ENCODE data around the gene FAM124B.

FAM124B gene

GRCh38 chr2:224401641-224402342 lies at the start of gene FAM124B:
Gene FAM124B (minus strand): TSS chr2:224402107. CDS start chr2:224401768, 339 bp downstream.
- no peak for DNase-seq

- DNase-seq, result no peak
These were observed 47.6 kb upstream of the FAM124B start for GRCh38 chr2:224449212-224450147.

- DNase-seq, result no peak
These were observed 46.3 kb upstream of the FAM124B start for GRCh38 chr2:224448236-224448635.

DNA sequence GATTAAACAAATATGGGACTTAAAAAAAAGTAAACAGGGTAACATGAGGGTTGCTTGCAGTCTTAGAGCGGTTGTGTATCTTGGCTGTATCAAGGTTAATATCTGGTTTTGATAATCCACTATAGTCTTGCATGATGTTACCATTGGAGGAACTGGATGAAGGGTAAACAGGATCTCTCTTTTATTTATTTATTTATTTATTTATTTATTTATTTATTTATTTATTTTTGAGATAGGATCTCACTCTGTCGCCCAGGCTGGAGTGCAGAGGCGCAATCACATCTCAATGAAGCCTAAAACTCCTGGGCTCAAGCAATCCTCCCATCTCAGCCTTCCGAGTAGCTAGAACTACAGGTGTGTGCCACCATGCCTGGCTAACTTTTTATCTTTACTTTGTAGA lies 42.9 kb upstream of the FAM124B start:
- DNase-seq, result no peak

DNA sequence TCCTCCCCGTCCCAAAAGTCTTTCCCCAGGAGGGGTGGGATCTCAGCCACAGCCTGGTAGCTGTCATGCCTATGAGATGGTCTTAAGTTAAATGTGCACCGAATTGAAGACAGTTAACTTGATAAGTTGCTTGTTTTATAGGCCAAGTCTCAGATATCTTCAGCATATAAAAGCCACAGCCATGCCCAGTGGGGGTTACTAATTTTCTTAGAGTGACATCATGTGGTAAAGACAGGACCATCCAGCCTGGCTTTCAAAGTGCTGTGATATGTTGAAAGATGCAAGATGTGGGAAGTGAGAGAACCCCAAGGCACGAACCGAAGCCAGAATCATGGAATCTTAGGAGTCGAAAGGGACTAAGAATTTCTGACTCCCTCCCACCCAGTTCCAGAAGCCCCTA lies 42.1 kb upstream of the FAM124B start:
- no peak for DNase-seq

DNA sequence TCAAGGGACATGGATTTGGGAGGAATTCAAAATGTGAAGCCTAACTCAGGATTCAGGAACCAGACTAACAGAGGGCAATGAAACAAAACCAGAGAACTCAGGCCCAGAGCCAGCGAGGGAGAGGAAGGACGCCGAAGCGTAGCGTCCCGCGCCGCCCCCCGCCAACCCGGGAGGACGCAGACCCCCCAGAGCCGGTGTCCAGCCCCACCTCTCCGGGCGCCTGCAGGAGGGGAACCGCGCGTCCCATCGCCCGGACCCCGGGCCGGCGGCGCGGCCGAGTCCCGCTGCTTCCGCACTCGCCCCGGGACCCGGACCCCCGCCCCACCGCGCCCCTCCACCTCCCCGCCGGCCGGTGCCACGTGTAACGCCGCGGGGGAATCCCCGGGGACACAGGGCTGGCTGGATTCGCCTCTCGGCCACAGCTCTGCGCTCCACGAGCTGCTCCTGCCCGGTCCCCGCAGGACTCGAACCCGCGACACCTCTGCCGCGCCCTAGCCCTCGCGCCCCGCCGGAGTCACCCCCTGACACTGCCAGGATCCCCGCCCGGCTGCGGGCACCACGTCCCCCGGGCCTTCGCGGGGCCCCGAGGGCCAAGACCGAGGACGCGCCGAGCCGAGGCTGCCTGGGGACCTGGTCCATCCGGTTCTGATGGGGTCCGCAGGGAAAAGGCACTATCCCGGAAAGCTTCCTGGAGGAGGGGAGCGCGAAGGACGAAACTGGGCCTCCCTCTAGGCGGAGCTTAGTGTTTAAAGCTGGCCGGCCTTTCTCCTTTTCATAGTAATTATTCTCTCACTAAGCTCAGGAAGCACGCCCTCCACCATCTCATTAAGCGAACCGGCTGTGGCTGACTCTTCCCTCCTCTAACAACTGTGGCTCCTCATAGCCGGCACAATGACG lies 40.4 kb upstream of the FAM124B start:
- no peak for DNase-seq

DNA sequence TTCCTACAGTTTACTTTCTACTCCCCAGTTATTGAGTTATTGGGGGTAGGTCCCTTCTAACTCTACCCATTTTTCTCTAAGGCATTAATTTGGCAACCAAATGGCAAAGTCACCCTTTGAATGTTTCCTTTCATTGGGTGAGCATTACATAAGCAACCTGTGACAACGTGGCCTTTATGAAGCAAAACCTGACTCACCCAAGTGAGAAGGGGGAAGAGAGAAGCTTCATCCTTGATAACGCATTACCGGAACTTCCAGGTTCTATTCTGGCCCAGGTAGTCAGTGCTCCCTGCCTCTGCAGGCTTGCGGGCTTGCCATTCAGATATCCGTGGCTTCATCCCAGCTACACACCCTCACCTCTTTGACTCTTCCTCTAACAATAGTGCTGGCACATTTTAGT lies 39.1 kb upstream of the FAM124B start:
- no peak for DNase-seq

GRCh38 chr2:224438726-224439125 lies 36.8 kb upstream of the FAM124B start:
- DNase-seq, result no peak

- no peak for DNase-seq
These were observed 34.7 kb upstream of the FAM124B start for GRCh38 chr2:224436634-224437033.

DNA sequence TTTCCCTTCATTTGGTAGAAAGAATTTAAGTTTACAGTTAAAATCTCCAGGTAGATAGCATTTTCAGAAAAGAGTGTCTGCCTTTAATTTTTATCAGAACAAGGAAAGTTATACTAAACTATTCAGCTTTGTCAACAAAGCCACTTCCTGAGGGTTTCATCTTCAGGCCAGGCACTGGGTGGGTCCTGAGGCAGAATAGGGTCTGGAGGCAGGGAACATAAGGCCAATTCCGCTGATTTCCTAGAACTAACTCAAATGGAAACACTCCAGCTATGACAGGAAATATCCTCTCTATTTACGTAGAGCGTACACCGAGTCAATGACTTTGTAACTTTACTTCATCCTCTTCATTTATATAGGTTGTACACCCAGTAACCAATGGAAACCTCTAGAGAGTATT lies 32.7 kb upstream of the FAM124B start:
- DNase-seq, result no peak

DNA sequence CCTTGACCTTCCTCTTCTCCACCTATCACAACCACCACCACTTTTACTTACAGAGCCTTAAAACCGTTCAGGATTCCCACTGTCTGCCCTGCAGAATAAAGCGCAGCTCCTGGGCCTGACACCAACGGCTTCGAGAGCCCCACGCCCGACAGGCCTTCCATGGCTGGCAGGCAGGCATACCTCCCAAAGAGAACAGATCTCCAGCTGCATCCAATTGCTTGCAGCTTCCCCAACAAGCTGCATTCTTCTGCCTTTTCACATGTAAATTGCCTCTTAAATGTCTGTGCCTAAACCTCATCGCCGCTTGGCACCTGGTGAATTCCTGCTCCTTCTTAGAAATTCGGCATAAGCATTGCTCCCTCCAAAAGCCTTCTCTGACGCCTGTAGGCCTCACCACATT lies 31.5 kb upstream of the FAM124B start:
- no peak for DNase-seq

- no peak for DNase-seq
These were observed 30.2 kb upstream of the FAM124B start for GRCh38 chr2:224432003-224432579.

DNA sequence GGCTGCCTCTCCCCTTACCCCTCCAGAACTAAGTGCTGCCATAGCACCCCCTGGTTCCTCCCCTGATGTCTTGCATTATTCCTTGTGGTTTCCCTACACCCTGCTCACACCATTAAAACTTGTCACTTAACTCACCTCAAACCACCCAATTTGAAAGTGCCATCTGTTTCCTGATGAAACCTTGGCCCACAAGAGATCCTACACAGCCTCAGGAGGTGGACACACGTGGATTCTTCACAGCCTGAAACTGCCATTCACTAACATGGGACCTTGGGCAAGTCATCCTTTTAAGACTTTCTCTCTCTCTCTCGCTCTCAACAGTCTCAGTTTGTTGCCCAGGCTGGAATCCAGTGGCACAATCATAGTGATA lies 27.5 kb upstream of the FAM124B start:
- no peak for DNase-seq

DNA sequence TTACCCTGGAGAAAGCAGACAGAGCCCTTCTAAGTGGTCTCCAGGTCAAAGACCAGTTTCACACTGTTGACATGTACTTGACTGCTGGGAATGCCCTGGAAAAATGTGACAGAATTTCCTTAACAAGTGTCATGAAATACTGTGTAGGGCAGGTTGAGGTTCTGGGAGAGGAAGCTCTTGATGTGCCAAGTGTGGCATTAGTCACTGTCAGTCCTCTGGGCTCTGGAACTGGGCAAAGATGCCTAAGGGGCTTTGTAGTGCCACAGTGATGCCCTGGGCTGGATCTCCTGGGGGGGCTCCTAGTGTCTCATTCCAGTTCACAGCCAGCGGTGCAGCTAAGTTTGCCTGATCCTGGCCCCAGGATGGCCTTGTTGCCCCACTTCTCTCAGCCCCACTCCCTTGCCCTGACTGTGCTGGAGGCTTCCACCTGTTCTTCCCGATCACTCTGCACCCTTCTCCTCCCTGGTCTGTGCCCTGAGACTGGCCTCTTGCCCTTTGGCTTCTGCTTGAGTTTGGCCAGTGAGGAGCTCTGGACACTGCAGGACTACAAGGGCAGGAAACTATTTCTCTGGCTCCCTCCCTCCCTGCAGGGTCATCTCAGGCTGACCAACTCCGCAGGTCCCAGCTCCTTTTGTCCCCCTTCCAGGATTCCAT lies 27.0 kb upstream of the FAM124B start:
- DNase-seq, result no peak

DNA sequence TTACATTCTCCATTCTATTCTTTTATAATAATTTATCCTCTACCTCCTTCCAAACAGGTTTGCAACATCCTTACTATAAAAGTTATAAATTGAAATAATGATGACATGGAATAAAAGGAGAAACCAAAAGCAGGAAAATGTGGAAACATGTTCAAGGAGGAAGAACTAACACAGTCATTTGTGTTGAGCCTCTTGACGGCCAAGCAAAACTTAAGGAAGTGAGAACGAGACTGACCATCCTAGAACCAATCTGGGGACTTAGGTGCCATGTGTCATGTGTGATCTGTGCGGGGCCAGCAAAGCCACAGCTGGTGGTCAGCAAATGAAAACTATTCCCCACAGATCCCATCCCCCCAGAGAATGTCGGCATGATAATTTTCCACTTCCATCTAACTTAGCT lies 25.6 kb upstream of the FAM124B start:
- DNase-seq, result no peak

- no peak for DNase-seq
These were observed 24.7 kb upstream of the FAM124B start for GRCh38 chr2:224426656-224427055.

GRCh38 chr2:224421065-224421464 lies 19.2 kb upstream of the FAM124B start:
- DNase-seq, result no peak

DNA sequence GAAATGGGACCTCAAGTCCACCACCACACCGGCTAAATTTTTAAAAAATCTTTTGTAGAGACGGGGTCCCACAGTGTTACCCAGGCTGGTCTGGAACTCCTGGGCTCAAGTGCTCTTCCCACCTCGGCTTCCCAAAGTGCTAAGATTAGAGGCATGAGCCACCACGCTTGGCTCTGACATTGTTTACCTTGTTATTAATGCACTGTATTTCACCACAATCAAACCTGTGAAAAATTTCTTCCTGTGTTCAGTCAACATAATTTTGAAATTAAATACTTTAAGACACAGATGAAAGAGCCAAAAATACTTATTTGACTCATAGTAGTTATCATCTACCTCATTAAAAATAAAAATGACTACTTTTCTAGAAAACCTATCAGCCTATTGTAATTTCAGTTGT lies 16.0 kb upstream of the FAM124B start:
- DNase-seq, result no peak

- no peak for DNase-seq
These were observed 15.4 kb upstream of the FAM124B start for GRCh38 chr2:224417361-224417729.

- DNase-seq, result no peak
These were observed 14.9 kb upstream of the FAM124B start for GRCh38 chr2:224416656-224417360.

GRCh38 chr2:224413381-224413780 lies 11.5 kb upstream of the FAM124B start:
- no peak for DNase-seq

Measured in NCI-H2081 treated with DMSO at 0.1 percent for 48 hours (cell line).